ENCODE data around the gene UIMC1. TPM values are rescaled to one million over a fixed set of nuclear protein-coding genes. Genes with fewer than 3 reads are reported as not detected.

The UIMC1 gene
- polyA plus RNA-seq, 1 of the 3 experiments (the other 2 are of a cell fraction) = 19.9 TPM

DNA sequence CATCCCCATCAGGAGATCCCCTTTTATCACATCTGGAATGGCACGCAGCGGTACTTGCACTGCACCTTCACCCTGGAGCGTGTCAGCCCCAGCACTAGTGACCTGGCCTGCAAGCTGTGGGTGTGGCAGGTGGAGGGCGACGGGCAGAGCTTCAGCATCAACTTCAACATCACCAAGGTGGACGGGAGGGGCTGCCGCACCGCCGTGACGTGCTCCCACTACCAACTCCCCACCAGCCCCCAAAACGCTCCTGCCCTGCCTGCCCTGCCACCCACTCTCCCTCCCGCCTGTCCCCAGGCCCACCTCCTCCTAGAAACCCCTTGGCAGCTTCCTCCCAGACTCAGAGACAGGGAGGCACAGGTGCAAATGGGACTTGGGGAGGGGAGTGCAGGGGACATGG lies 128.1 kb downstream of the UIMC1 start (continued):
- no peak for TF ChIP-seq EZH2phosphoT487 (IDR thresholded peaks at IDR 0.05; ENCODE audit: borderline replicate concordance, low read depth)
- no peak for TF ChIP-seq EP300 (IDR thresholded peaks at IDR 0.05; ENCODE audit: borderline replicate concordance in 1 of 2, low read depth in 1 of 2, low read length in 1 of 2)
- no peak for TF ChIP-seq RFX5 (IDR thresholded peaks at IDR 0.05; ENCODE audit: low read length)
- TF ChIP-seq, protein P1, sequence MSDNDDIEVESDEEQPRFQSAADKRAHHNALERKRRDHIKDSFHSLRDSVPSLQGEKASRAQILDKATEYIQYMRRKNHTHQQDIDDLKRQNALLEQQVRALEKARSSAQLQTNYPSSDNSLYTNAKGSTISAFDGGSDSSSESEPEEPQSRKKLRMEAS (IDR thresholded peaks at IDR 0.05; ENCODE audit: low read depth) = no peak
- TF ChIP-seq ELF1 (IDR thresholded peaks at IDR 0.05) = no peak
- TF ChIP-seq FOXM1 (IDR thresholded peaks at IDR 0.05; ENCODE audit: low read depth) = no peak

DNA sequence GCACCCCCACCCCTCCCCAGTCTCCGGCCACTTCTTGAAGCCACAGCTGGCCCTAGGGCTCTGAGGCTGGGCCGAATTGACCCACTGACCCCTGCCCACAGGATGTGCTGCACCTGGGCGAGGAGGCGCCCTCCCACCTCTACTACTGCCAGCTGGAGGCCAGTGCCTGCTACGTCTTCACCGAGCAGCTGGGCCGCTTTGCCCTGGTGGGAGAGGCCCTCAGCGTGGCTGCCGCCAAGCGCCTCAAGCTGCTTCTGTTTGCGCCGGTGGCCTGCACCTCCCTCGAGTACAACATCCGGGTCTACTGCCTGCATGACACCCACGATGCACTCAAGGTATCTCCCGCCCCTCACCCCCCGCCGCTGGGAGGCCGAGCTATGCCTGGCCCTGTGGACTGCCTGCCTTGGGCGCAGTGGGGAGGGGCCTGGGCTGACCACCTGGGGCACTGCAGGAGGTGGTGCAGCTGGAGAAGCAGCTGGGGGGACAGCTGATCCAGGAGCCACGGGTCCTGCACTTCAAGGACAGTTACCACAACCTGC lies 128.7 kb downstream of the UIMC1 start:
- POLR2A ChIA-PET = interaction anchor here (0.6 kb wide), 1 partner anchor 72 kb away, joined by 3 read pairs; no protein-coding TSS in a partner anchor
- Histone ChIP-seq H2AFZ (ENCODE audit: low read depth) (no peak overlapping the region), H3F3A (replicated peaks; ENCODE audit: insufficient read depth) (no peaks in the 10 kb centered on the region), H3K79me2 (ENCODE audit: insufficient read depth) (no peaks in the 10 kb centered on the region), H3K36me3 (replicated peaks in 1 of 2; ENCODE audit: control insufficient read depth in 1 of 2, insufficient read depth in 2 of 2, low read length in 1 of 2) (no peaks in the 10 kb centered on the region), H3K4me3 (ENCODE audit: low read depth in 2 of 2, low read length in 1 of 2) (no peak overlapping the region), H3K4me1 (ENCODE audit: control insufficient read depth in 1 of 2, insufficient read depth in 2 of 2, low read depth in 1 of 2, low read length in 1 of 2) (peaks cover 0 to 24% of the 10 kb centered on the region in 2 experiments; a peak in 1 of 4 replicates), H3K27me3 (ENCODE audit: insufficient read depth) (no peaks in the 10 kb centered on the region), H3K4me2 (no peak overlapping the region), H3K9me3 (no peaks in the 10 kb centered on the region), H3K9me2 (no peaks in the 10 kb centered on the region), H4K20me1 (ENCODE audit: insufficient read depth) (no peaks in the 10 kb centered on the region), H3K27ac (ENCODE audit: low read depth in 2 of 2, low read length in 1 of 2) (no peak overlapping the region), H3K9ac (no peak overlapping the region)
- CTCF ChIA-PET = interaction anchor here (0.6 to 2.0 kb wide), 6 partner anchors 8 to 721 kb away, joined by 3 to 9 read pairs (median 4); no protein-coding TSS in a partner anchor
- DNase-seq = no peak
- no peak for TF ChIP-seq POLR2AphosphoS5 (IDR thresholded peaks at IDR 0.05; ENCODE audit: low read depth, low read length)
- no peak for TF ChIP-seq CHD2 (IDR thresholded peaks at IDR 0.05; ENCODE audit: low read length, partially characterized antibody)
- TF ChIP-seq, protein P2, sequence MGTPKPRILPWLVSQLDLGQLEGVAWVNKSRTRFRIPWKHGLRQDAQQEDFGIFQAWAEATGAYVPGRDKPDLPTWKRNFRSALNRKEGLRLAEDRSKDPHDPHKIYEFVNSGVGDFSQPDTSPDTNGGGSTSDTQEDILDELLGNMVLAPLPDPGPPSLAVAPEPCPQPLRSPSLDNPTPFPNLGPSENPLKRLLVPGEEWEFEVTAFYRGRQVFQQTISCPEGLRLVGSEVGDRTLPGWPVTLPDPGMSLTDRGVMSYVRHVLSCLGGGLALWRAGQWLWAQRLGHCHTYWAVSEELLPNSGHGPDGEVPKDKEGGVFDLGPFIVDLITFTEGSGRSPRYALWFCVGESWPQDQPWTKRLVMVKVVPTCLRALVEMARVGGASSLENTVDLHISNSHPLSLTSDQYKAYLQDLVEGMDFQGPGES (IDR thresholded peaks at IDR 0.05; ENCODE audit: low read depth, low read length) = no peak
- no peak for TF ChIP-seq FOXJ3 (CRISPR knock-in tag; IDR thresholded peaks at IDR 0.05)
- no peak for TF ChIP-seq RFX5 (IDR thresholded peaks at IDR 0.05; ENCODE audit: low read length)
- no peak for TF ChIP-seq JUND (IDR thresholded peaks at IDR 0.05)
- TF ChIP-seq NRF1 (IDR thresholded peaks at IDR 0.05; ENCODE audit: low read depth, low read length) = no peak
- TF ChIP-seq, protein P3, sequence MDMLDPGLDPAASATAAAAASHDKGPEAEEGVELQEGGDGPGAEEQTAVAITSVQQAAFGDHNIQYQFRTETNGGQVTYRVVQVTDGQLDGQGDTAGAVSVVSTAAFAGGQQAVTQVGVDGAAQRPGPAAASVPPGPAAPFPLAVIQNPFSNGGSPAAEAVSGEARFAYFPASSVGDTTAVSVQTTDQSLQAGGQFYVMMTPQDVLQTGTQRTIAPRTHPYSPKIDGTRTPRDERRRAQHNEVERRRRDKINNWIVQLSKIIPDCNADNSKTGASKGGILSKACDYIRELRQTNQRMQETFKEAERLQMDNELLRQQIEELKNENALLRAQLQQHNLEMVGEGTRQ (IDR thresholded peaks at IDR 0.05; ENCODE audit: borderline replicate concordance, low read depth, low read length) = no peak
- 76% methylated on average over 11 of the region's 21 CpGs for WGBS (ENCODE audit: low lambda C conversion rate)
